Measurements from ENCODE around the gene HTRA3.

DNA sequence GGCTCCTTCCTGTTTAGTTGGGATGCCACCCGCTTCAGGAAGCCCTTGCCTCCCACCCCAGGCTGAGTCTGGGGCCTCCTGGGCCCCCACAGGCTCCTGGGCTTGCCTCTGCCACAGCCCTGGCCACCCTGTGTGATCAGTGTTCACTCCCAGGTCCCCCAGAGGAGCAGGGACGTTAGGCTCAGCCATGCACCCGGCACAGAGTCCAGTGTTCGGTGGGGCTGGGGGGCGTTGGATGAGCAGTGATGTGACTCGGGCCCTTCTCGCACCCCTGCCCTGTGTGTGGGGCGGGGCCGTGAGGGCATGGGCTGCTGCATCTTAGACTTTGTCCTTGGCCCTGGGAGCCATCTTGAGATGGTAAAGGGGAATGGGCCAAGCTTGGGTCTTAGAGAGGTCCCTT lies 29.9 kb upstream of the HTRA3 start:
- TF ChIP-seq, protein P1, sequence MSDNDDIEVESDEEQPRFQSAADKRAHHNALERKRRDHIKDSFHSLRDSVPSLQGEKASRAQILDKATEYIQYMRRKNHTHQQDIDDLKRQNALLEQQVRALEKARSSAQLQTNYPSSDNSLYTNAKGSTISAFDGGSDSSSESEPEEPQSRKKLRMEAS (IDR thresholded peaks at IDR 0.05): no peak
- TF ChIP-seq, protein P2, sequence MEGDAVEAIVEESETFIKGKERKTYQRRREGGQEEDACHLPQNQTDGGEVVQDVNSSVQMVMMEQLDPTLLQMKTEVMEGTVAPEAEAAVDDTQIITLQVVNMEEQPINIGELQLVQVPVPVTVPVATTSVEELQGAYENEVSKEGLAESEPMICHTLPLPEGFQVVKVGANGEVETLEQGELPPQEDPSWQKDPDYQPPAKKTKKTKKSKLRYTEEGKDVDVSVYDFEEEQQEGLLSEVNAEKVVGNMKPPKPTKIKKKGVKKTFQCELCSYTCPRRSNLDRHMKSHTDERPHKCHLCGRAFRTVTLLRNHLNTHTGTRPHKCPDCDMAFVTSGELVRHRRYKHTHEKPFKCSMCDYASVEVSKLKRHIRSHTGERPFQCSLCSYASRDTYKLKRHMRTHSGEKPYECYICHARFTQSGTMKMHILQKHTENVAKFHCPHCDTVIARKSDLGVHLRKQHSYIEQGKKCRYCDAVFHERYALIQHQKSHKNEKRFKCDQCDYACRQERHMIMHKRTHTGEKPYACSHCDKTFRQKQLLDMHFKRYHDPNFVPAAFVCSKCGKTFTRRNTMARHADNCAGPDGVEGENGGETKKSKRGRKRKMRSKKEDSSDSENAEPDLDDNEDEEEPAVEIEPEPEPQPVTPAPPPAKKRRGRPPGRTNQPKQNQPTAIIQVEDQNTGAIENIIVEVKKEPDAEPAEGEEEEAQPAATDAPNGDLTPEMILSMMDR (IDR thresholded peaks at IDR 0.05; ENCODE audit: low read depth, low read length, missing input control): no peak
- no peak for TF ChIP-seq NR2F2 (IDR thresholded peaks at IDR 0.05)
- TF ChIP-seq EGR1 (IDR thresholded peaks at IDR 0.05; ENCODE audit: low read depth in 2 of 2): no peak
- no peak for TF ChIP-seq RAD21 (IDR thresholded peaks at IDR 0.05)
- TF ChIP-seq, protein P3, sequence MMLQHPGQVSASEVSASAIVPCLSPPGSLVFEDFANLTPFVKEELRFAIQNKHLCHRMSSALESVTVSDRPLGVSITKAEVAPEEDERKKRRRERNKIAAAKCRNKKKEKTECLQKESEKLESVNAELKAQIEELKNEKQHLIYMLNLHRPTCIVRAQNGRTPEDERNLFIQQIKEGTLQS (IDR thresholded peaks at IDR 0.05): no peak
- TF ChIP-seq, protein P4, sequence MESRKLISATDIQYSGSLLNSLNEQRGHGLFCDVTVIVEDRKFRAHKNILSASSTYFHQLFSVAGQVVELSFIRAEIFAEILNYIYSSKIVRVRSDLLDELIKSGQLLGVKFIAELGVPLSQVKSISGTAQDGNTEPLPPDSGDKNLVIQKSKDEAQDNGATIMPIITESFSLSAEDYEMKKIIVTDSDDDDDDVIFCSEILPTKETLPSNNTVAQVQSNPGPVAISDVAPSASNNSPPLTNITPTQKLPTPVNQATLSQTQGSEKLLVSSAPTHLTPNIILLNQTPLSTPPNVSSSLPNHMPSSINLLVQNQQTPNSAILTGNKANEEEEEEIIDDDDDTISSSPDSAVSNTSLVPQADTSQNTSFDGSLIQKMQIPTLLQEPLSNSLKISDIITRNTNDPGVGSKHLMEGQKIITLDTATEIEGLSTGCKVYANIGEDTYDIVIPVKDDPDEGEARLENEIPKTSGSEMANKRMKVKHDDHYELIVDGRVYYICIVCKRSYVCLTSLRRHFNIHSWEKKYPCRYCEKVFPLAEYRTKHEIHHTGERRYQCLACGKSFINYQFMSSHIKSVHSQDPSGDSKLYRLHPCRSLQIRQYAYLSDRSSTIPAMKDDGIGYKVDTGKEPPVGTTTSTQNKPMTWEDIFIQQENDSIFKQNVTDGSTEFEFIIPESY (IDR thresholded peaks at IDR 0.05): no peak

Data from liver (tissue), 3 donors.